ENCODE measurements around the gene ANKRD22.

Gene ANKRD22

GRCh38 chr10:88820748-88821401 lies 30.8 kb downstream of the ANKRD22 start:
- TF ChIP-seq MAX (IDR thresholded peaks at IDR 0.05) (no peak), CEBPB (IDR thresholded peaks at IDR 0.05) (no peak), EGR1 (IDR thresholded peaks at IDR 0.05) (no peak), NFIC (IDR thresholded peaks at IDR 0.05) (no peak), YY1 (IDR thresholded peaks at IDR 0.05; ENCODE audit: low read depth) (no peak), TEAD4 (IDR thresholded peaks at IDR 0.05) (no peak)

- TF ChIP-seq MAX (IDR thresholded peaks at IDR 0.05) (no peak), CEBPB (IDR thresholded peaks at IDR 0.05) (no peak), TCF12 (IDR thresholded peaks at IDR 0.05; ENCODE audit: low read depth) (no peak), TEAD4 (IDR thresholded peaks at IDR 0.05) (no peak), ZBTB7A (IDR thresholded peaks at IDR 0.05; ENCODE audit: low read depth) (no peak), CREB1 (IDR thresholded peaks at IDR 0.05; ENCODE audit: low read depth) (no peak), FOXM1 (IDR thresholded peaks at IDR 0.05; ENCODE audit: borderline replicate concordance, low read depth) (no peak), TAF1 (IDR thresholded peaks at IDR 0.05; ENCODE audit: low read depth) (no peak), YY1 (IDR thresholded peaks at IDR 0.05; ENCODE audit: low read depth) (no peak), EGR1 (IDR thresholded peaks at IDR 0.05) (no peak), REST (IDR thresholded peaks at IDR 0.05; ENCODE audit: low read depth) (no peak), USF1 (IDR thresholded peaks at IDR 0.05) (no peak), EP300 (IDR thresholded peaks at IDR 0.05; ENCODE audit: borderline replicate concordance) (no peak), RAD21 (IDR thresholded peaks at IDR 0.05; ENCODE audit: low read depth) (no peak), NFIC (IDR thresholded peaks at IDR 0.05) (no peak)
These were observed 32.4 kb downstream of the ANKRD22 start for GRCh38 chr10:88819290-88819689.

GRCh38 chr10:88813200-88813599 lies 38.4 kb downstream of the ANKRD22 start:
- TF ChIP-seq YY1 (IDR thresholded peaks at IDR 0.05; ENCODE audit: low read depth), result no peak
- TF ChIP-seq REST (IDR thresholded peaks at IDR 0.05; ENCODE audit: low read depth), result no peak
- no peak for TF ChIP-seq USF1 (IDR thresholded peaks at IDR 0.05)
- no peak for TF ChIP-seq FOXM1 (IDR thresholded peaks at IDR 0.05; ENCODE audit: borderline replicate concordance, low read depth)
- TF ChIP-seq TEAD4 (IDR thresholded peaks at IDR 0.05), result no peak
- no peak for TF ChIP-seq EGR1 (IDR thresholded peaks at IDR 0.05)

- no peak for TF ChIP-seq CREB1 (IDR thresholded peaks at IDR 0.05; ENCODE audit: low read depth)
- no peak for TF ChIP-seq FOXM1 (IDR thresholded peaks at IDR 0.05; ENCODE audit: borderline replicate concordance, low read depth)
- peak; percentile 69 for TF ChIP-seq TEAD4 (IDR thresholded peaks at IDR 0.05)
- no peak for TF ChIP-seq EGR1 (IDR thresholded peaks at IDR 0.05)
- peak; percentile 49 for TF ChIP-seq MAX (IDR thresholded peaks at IDR 0.05)
- TF ChIP-seq YY1 (IDR thresholded peaks at IDR 0.05; ENCODE audit: low read depth), result no peak
- TF ChIP-seq CEBPB (IDR thresholded peaks at IDR 0.05), result no peak
- TF ChIP-seq REST (IDR thresholded peaks at IDR 0.05; ENCODE audit: low read depth), result no peak
- TF ChIP-seq RAD21 (IDR thresholded peaks at IDR 0.05; ENCODE audit: low read depth), result peak; percentile 70
- TF ChIP-seq USF1 (IDR thresholded peaks at IDR 0.05), result no peak
- peak; percentile 42; the same call in 1 of the 2 replicates for TF ChIP-seq NFIC (IDR thresholded peaks at IDR 0.05)
These were observed 41.3 kb downstream of the ANKRD22 start for GRCh38 chr10:88810196-88810961.
